Glutamatergic neuron (in vitro differentiated cells): ENCODE results near the gene DLG2. TPM values are rescaled to one million over a fixed set of nuclear protein-coding genes. Genes with fewer than 3 reads are reported as not detected.

Experiments used
- DNase-seq: peaks from one replicate; pipeline ENCODE4 v3.0.0; 2022
- H3K27ac Mint-ChIP-seq: one replicate; pipeline ENCODE4 v1.8.0; 2020; ENCODE audit warnings: mild to moderate bottlenecking, mixed read lengths, inconsistent platforms; ENCODE audit not compliant: unreplicated experiment
- H3K27me3 Mint-ChIP-seq: one replicate; pipeline ENCODE4 v1.8.0; 2020; ENCODE audit warnings: mild to moderate bottlenecking, moderate library complexity, mixed read lengths, inconsistent platforms; ENCODE audit not compliant: unreplicated experiment
- H3K36me3 Mint-ChIP-seq: one replicate; pipeline ENCODE4 v1.8.0; 2020; ENCODE audit warnings: mild to moderate bottlenecking, mixed read lengths, inconsistent platforms; ENCODE audit not compliant: unreplicated experiment
- H3K4me1 Mint-ChIP-seq: one replicate; pipeline ENCODE4 v1.8.0; 2020; ENCODE audit warnings: mild to moderate bottlenecking, low read depth, mixed read lengths, inconsistent platforms; ENCODE audit not compliant: unreplicated experiment
- H3K4me3 Mint-ChIP-seq: one replicate; pipeline ENCODE4 v1.8.0; 2020; ENCODE audit warnings: mild to moderate bottlenecking, mixed read lengths, inconsistent platforms; ENCODE audit not compliant: unreplicated experiment
- H3K9me3 Mint-ChIP-seq: one replicate; pipeline ENCODE4 v1.8.0; 2020; ENCODE audit warnings: mild to moderate bottlenecking, moderate library complexity, mixed read lengths, inconsistent platforms; ENCODE audit not compliant: unreplicated experiment
- CTCF ChIP-seq: fragments of 200-600 bp; sonication (generic); IDR thresholded peaks from one replicate; pipeline ENCODE4 v1.5.0; 2021; ENCODE audit not compliant: partially characterized antibody, unreplicated experiment
- total RNA-seq: library from RNA; stranded (reverse); fragmentation: NEBNext Ultra II Directional; extraction: Animal tissue kit (Norgen Biotek cat#: 25700); gene quantifications from one replicate; pipeline ENCODE4 v1.2.1, GENCODE V29; 2021; ENCODE audit not compliant: unreplicated experiment

Gene DLG2
- total RNA-seq, 1 donor from 2014 or later: 2.9 TPM

DNA sequence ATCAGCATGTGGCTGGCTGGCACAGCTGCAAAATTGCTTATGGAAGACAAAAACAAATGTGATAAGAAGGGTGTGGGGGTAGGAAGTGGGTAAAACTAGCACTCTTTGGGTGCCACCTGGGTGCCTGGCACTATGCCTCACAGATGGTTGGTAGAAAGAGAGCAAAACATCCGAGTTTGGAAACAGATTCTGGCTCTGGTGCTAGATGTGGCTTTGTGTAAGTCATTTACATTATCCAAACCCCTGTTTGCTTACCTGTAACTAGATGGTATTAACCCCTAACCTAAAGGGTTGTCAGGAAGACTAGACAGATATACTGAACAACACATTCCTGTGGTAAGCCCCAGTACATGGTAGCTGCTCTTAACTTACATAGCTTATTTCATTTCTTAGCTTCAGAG, 905.6 kb downstream of the DLG2 start:
- no peak overlapping the region for H3K27ac Mint-ChIP-seq
- no peaks in the 10 kb centered on the region for H3K9me3 Mint-ChIP-seq
- no peak for TF ChIP-seq CTCF
- H3K36me3 Mint-ChIP-seq: no peaks in the 10 kb centered on the region
- no peaks in the 10 kb centered on the region for H3K27me3 Mint-ChIP-seq
- DNase-seq: no peak
- peak overlapping the region; percentile 88 for H3K4me3 Mint-ChIP-seq
- H3K4me1 Mint-ChIP-seq: peaks cover 5% of the 10 kb centered on the region

DNA sequence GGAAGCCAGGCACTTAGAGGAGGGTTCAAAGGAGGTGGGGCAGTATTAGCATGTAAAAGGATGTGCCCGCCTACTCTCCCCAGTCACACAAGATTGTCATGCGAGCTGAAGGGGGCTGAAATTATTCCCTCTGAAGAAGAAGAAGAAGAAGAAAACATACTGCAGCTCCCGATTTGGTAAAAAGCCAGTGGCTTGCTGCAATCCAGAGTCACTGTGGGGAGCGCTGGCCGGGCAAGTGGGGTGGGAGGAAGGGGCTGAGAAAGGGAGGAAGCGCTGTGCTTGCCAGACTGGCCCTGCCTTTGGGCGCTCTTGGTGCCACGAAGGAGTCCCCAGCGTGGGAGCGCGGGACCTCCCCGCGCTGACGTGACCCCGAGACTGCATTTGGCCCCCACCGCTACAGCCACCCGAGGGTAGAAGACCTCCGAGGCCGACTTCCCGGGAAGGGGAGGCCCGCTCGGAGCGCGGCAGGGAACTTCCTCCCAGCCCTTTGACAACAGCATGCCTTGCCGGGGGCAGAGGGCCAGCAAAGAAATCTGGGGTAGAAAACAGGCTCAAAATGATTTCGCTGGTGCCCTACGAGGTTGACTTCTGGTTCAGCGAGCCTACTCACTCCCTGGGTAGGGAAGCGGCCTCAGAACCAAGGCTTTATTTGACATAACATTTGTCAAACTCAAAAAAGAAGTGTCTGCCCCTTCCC, 906.3 kb downstream of the DLG2 start:
- peak; percentile 36 for DNase-seq
- H3K27ac Mint-ChIP-seq: no peak overlapping the region
- H3K9me3 Mint-ChIP-seq: no peaks in the 10 kb centered on the region
- peaks cover 5% of the 10 kb centered on the region for H3K4me1 Mint-ChIP-seq
- TF ChIP-seq CTCF: no peak
- H3K4me3 Mint-ChIP-seq: peak overlapping the region; percentile 88
- no peaks in the 10 kb centered on the region for H3K36me3 Mint-ChIP-seq
- no peaks in the 10 kb centered on the region for H3K27me3 Mint-ChIP-seq

DNA sequence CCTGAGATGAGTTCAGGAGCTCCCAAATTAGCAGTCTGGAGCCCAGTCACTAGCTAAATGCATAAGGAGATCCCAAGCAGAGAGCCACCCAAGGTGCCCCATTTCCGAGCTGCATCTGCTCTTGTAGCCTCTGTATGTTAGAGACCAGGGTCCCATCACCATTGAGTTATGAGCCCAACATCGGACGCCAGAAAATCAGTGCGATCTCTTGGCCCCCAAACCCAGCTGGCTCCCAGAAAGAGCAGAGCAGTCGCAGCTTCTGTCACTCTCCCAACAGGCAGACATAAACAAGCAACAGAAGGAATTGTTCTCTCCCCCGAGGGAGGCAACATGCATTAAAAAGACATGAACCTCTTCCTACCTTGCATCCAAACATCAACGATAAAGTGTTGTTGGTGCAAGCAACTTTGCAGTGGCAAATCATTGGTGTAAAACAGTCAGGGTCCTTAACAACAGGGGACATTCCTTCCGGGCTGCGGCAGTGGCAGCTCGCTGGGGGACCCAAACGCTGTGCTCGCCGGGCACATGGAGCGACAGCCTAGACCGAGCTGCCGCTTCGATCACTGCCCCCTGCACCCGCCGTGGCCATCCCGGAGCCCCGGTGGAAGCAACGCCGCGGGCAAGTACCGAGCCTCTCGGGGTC, 907.1 kb downstream of the DLG2 start:
- H3K27ac Mint-ChIP-seq: no peak overlapping the region
- peaks cover 5% of the 10 kb centered on the region for H3K4me1 Mint-ChIP-seq
- no peaks in the 10 kb centered on the region for H3K9me3 Mint-ChIP-seq
- peak; percentile 63 for DNase-seq
- peak overlapping the region; percentile 90 for H3K4me3 Mint-ChIP-seq
- no peak for TF ChIP-seq CTCF
- H3K36me3 Mint-ChIP-seq: no peaks in the 10 kb centered on the region
- H3K27me3 Mint-ChIP-seq: no peaks in the 10 kb centered on the region

- Mint-ChIP-seq H3K36me3 (no peaks in the 10 kb centered on the region), H3K27ac (no peak overlapping the region), H3K4me3 (no peak overlapping the region), H3K4me1 (no peaks in the 10 kb centered on the region), H3K27me3 (no peaks in the 10 kb centered on the region), H3K9me3 (no peaks in the 10 kb centered on the region)
- TF ChIP-seq CTCF: no peak
- peak; percentile 33 for DNase-seq
Observed at GRCh38 chr11:84714316-84714780, 912.8 kb downstream of the DLG2 start.

DNA sequence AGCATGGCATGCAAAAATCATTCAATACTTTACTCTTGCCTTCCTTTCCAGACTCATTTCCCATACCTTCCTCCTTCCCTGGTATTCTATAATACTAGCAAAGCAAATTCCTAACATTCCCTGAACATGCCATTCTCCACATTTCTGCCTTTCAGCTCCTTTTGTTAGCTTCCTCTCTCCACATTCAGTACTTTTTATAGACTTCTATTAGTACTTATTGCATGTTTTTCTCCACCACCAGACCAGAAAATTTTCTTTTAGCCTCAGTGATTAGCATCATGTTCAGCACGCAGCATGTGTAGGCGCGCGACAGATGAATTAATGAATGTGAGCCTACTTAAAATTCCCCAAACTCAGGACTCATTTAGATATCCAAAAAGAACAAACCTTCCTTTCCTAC, 935.3 kb downstream of the DLG2 start:
- Mint-ChIP-seq H3K27me3 (peaks cover 1% of the 10 kb centered on the region), H3K4me1 (no peaks in the 10 kb centered on the region), H3K4me3 (no peak overlapping the region), H3K9me3 (no peaks in the 10 kb centered on the region), H3K36me3 (no peaks in the 10 kb centered on the region), H3K27ac (no peak overlapping the region)
- no peak for TF ChIP-seq CTCF
- DNase-seq: no peak
